Epithelial cell of proximal tubule (primary cell): ENCODE measurements around the gene TIMM13. TPM values are rescaled to one million over a fixed set of nuclear protein-coding genes. Genes with fewer than 3 reads are reported as not detected.
"Not testable (repeated sequence)": the region's sequence is repeated elsewhere in the genome, so short reads cannot be mapped to it uniquely, and the experiment has no call there.

Experiments
- DNase-seq: peaks from one replicate; pipeline ENCODE4 v3.0.0-alpha.2; 2011; ENCODE audit warnings: low read depth
- H3K4me3 ChIP-seq: 2 replicates; pipeline ENCODE4 v1.5.1; 2011; ENCODE audit warnings: low read depth, mild to moderate bottlenecking, low read length
- total RNA-seq: library from RNA; depleted of rRNA; stranded (reverse); fragments of >200 nt; gene quantifications from 2 replicates; pipeline ENCODE4 v1.2.3, GENCODE V29; 2015
- TF ChIP-seq, protein P1 (sequence below): conservative IDR thresholded peaks from 2 replicates; pipeline ENCODE4 v1.5.1; 2012; ENCODE audit warnings: low read depth, mild to moderate bottlenecking, low read length

The TIMM13 gene
- total RNA-seq, 1 donor from 2014 or later = 100 TPM

DNA sequence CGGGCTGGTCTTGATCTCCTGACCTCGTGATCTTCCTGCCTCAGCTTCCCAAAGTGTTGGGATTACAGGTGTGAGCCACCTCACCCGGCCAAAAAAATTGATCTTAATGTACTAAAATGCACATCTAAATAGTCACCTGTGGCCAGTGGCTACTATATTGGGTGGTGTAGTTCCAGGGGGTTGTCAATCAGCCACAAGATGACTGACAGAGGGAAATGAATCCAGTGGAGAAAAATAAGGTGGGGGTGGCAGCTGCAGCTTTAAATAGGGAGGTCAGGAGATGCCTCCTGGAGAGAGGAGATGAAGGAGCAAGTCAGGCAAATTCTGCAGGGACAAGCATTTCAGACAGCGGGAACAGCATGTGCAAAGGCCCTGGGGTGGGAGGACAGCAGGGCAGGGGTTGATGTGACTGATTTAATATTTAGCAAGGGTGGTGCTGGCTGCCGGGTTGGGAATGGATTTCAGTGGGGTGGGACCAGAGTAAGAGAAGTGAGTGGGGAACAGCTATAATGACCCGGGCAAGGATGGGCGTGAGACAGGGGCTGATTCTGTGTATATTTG is 18.0 kb downstream of the TIMM13 start:
- TF ChIP-seq, protein P1, sequence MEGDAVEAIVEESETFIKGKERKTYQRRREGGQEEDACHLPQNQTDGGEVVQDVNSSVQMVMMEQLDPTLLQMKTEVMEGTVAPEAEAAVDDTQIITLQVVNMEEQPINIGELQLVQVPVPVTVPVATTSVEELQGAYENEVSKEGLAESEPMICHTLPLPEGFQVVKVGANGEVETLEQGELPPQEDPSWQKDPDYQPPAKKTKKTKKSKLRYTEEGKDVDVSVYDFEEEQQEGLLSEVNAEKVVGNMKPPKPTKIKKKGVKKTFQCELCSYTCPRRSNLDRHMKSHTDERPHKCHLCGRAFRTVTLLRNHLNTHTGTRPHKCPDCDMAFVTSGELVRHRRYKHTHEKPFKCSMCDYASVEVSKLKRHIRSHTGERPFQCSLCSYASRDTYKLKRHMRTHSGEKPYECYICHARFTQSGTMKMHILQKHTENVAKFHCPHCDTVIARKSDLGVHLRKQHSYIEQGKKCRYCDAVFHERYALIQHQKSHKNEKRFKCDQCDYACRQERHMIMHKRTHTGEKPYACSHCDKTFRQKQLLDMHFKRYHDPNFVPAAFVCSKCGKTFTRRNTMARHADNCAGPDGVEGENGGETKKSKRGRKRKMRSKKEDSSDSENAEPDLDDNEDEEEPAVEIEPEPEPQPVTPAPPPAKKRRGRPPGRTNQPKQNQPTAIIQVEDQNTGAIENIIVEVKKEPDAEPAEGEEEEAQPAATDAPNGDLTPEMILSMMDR = no peak
- DNase-seq = no peak

GRCh38 chr19:2408247-2408646 is 19.1 kb downstream of the TIMM13 start:
- TF ChIP-seq, protein P1 = no peak
- DNase-seq = no peak
- no peak overlapping the region for H3K4me3 ChIP-seq

More for the DNA sequence above, 18.0 kb downstream of the TIMM13 start:
- H3K4me3 ChIP-seq = no peak overlapping the region

GRCh38 chr19:2399582-2399981 is 27.8 kb downstream of the TIMM13 start:
- TF ChIP-seq, protein P1 = no peak
- no peak for DNase-seq
- H3K4me3 ChIP-seq = no peak overlapping the region

- TF ChIP-seq, protein P1 = no peak
- no peak for DNase-seq
- no peak overlapping the region for H3K4me3 ChIP-seq
Observed at GRCh38 chr19:2398735-2399305, 28.6 kb downstream of the TIMM13 start.

DNA sequence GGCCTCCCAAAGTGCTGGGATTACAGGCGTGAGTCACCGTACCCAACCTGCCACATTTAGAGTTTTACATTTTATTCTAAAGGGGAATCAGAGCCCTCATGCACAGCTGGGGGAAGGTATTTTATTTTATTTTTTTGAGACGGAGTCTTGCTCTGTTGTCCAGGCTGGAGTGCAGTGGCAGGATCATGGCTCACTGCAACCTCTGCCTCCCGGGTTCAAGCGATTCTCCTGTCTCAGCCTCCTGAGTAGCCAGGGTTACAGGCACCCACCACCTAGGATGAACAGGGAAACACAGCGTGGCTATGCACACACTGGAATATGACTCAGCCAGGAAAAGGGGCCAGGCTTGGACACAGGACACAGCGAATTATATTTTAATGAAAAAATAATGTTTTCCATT is 30.2 kb downstream of the TIMM13 start:
- not testable (repeated sequence) for DNase-seq, H3K4me3 ChIP-seq

GRCh38 chr19:2395293-2395829 is 32.0 kb downstream of the TIMM13 start:
- not testable (repeated sequence) for H3K4me3 ChIP-seq, DNase-seq

- TF ChIP-seq, protein P1 = no peak
- DNase-seq = no peak
- H3K4me3 ChIP-seq = no peak overlapping the region
Observed at GRCh38 chr19:2394442-2395292, 32.7 kb downstream of the TIMM13 start.
